Ascending aorta (tissue), 2 donors: Measurements from ENCODE around the gene CGB2. TPM values are rescaled to one million over a fixed set of nuclear protein-coding genes. Genes with fewer than 3 reads are reported as not detected.

Experiments used
- DNase-seq, 2 donors: peaks; one replicate each; pipeline ENCODE4 v3.0.0-alpha.2; 2019; ENCODE audit warnings: low spot score in 2 of 2
- H3K27ac ChIP-seq, 2 donors: fragments of 200-600 bp; sonication (generic); one replicate each; pipeline ENCODE4 v1.5.1; 2016 to 2017; ENCODE audit warnings: mild to moderate bottlenecking in 1 of 2
- H3K27me3 ChIP-seq: fragments of 200-600 bp; sonication (generic); one replicate; pipeline ENCODE4 v1.5.1; 2017
- H3K36me3 ChIP-seq, 2 donors: fragments of 200-600 bp; sonication (generic); one replicate each; pipeline ENCODE4 v1.5.1; 2016
- H3K4me1 ChIP-seq, 2 donors: fragments of 200-600 bp; sonication (generic); one replicate each; pipeline ENCODE4 v1.5.1; 2016 to 2017; ENCODE audit warnings: mild to moderate bottlenecking in 1 of 2
- H3K4me3 ChIP-seq, 2 donors: fragments of 200-600 bp; sonication (generic); one replicate each; pipeline ENCODE4 v1.5.1; 2016 to 2017; ENCODE audit warnings: mild to moderate bottlenecking in 1 of 2
- H3K9me3 ChIP-seq, 2 donors: fragments of 200-600 bp; sonication (generic); one replicate each; pipeline ENCODE4 v1.5.1; 2016
- intact Hi-C: fragments of 100-400 bp; cut with DNase I; formaldehyde crosslinking; loops from one replicate; pipeline ENCODE4 v1.15.1; 2023
- total RNA-seq: library from RNA; depleted of rRNA; stranded (reverse); fragments of >200 nt; gene quantifications from one replicate; pipeline ENCODE4 v1.1.0, GENCODE V29; 2016
- TF ChIP-seq, protein P1 (sequence below), 3 experiments: fragments of 200-600 bp in 2 of 3; fragments of 450-650 bp in 1 of 3; sonication (generic) in 2 of 3; IDR thresholded peaks; one replicate each; pipeline ENCODE4 v1.5.1; 2016 to 2019; ENCODE audit warnings: antibody characterized with exemption in 3 of 3, mild to moderate bottlenecking in 1 of 3, moderate library complexity in 1 of 3

CGB2 gene
- total RNA-seq, 1 donor from 2014 or later = not detected

- Histone ChIP-seq H3K36me3 (peaks cover 22 to 24% of the 10 kb centered on the region in 2 donors), H3K27me3 (no peaks in the 10 kb centered on the region), H3K27ac (no peak overlapping the region), H3K4me1 (peaks cover 0 to 3% of the 10 kb centered on the region in 2 donors), H3K9me3 (no peaks in the 10 kb centered on the region), H3K4me3 (no peak overlapping the region)
- TF ChIP-seq, protein P1, sequence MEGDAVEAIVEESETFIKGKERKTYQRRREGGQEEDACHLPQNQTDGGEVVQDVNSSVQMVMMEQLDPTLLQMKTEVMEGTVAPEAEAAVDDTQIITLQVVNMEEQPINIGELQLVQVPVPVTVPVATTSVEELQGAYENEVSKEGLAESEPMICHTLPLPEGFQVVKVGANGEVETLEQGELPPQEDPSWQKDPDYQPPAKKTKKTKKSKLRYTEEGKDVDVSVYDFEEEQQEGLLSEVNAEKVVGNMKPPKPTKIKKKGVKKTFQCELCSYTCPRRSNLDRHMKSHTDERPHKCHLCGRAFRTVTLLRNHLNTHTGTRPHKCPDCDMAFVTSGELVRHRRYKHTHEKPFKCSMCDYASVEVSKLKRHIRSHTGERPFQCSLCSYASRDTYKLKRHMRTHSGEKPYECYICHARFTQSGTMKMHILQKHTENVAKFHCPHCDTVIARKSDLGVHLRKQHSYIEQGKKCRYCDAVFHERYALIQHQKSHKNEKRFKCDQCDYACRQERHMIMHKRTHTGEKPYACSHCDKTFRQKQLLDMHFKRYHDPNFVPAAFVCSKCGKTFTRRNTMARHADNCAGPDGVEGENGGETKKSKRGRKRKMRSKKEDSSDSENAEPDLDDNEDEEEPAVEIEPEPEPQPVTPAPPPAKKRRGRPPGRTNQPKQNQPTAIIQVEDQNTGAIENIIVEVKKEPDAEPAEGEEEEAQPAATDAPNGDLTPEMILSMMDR (IDR thresholded peaks at IDR 0.05) = peak; percentile 23 to 51 (median 32)
- no peak for DNase-seq
- intact Hi-C loops = no loop called here
Observed at GRCh38 chr19:48999481-49000325, 32.0 kb upstream of the CGB2 start.

DNA sequence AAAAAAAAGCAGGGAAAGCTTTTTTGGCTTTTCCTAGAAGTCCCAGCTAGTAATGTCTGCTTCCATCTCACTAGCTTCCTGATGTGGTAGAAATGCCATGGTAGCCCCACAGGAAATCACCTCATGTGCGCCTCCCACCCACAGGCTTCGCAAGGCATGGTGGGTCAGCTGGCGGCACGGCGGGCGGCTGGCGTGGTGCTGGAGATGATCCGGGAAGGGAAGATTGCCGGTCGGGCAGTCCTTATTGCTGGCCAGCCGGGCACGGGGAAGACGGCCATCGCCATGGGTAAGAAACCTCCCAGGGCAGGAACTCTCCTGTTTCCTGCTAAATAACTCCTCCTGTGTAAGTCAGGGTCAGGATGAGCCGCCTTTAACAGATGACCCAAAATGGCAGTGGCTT, 27.6 kb upstream of the CGB2 start:
- Histone ChIP-seq H3K27me3 (no peaks in the 10 kb centered on the region), H3K27ac (no peak overlapping the region), H3K36me3 (peaks cover 54 to 58% of the 10 kb centered on the region in 2 donors), H3K4me1 (no peaks in the 10 kb centered on the region), H3K4me3 (no peak overlapping the region), H3K9me3 (no peaks in the 10 kb centered on the region)
- DNase-seq = no peak
- intact Hi-C loops = no loop called here
- TF ChIP-seq, protein P1 (IDR thresholded peaks at IDR 0.05) = no peak

DNA sequence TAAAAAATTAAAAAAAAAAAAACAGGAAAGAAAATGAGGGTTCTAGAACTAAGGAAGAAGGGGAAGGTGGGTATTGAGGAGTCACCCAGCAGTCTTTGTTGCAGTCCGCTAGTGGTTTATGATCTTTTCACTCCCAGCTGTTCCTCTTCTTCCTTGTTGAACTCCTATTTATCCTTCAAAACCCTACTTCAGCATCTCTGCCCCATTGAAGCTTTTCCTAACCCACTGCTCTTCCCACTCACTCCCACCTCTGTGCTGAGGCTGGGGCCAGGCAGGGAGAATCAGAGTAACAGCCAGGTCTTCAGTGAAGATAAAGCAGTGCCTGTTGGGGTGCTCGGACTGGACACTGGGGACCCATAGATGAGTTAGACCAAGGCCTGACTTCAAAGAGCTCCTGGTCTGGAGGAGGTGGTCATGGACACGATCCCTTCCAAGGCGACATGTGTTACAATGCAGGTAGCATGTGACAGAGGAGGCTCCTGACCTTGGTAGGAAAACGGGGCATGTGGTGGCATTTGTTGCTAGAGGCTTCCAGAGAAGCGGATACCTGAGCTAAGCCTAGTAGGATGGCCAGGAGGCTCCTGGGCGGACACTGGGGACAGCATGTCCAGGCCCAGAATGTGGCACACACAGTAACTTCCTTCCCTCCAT, 26.6 kb upstream of the CGB2 start:
- H3K27me3 ChIP-seq = no peaks in the 10 kb centered on the region
- intact Hi-C loops = no loop called here
- H3K36me3 ChIP-seq = peaks cover 60 to 67% of the 10 kb centered on the region in 2 donors
- no peak overlapping the region for H3K4me3 ChIP-seq
- no peaks in the 10 kb centered on the region for H3K9me3 ChIP-seq
- no peak for DNase-seq
- H3K4me1 ChIP-seq = no peaks in the 10 kb centered on the region
- TF ChIP-seq, protein P1 (IDR thresholded peaks at IDR 0.05) = no peak
- no peak overlapping the region for H3K27ac ChIP-seq

DNA sequence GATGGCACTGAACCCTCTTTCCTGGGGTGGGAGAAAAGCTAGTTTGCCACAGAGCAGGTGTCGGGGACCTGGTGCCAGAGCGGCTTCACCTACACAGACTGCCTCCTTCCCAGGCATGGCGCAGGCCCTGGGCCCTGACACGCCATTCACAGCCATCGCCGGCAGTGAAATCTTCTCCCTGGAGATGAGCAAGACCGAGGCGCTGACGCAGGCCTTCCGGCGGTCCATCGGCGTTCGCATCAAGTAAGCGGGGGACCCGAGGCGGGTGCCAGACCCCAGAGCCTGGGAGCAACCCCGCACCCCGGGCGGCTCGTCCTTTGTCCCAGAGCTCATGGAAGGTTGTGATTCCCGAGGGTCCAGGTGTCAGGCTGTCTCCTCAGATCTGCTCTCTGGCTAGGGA, 24.8 kb upstream of the CGB2 start:
- Histone ChIP-seq H3K36me3 (peaks cover 75 to 85% of the 10 kb centered on the region in 2 donors), H3K27ac (no peak overlapping the region), H3K9me3 (no peaks in the 10 kb centered on the region), H3K4me1 (no peaks in the 10 kb centered on the region), H3K4me3 (no peak overlapping the region), H3K27me3 (no peaks in the 10 kb centered on the region)
- DNase-seq = no peak
- TF ChIP-seq, protein P1 (IDR thresholded peaks at IDR 0.05) = no peak
- intact Hi-C loops = no loop called here

DNA sequence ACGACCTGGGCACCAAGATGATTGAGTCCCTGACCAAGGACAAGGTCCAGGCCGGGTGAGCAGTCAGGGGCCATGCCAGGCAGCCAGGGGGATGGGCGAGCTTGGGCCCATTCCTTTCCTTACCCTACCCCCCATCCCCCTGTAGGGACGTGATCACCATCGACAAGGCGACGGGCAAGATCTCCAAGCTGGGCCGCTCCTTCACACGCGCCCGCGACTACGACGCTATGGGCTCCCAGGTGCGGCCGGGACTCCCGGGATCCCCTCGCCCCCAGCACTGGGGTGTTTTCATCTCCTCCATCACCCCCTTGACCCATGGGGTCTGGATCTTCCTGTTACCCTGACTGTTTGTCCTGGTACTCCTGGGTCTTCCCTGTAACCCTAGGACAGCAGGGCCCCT, 21.9 kb upstream of the CGB2 start:
- H3K9me3 ChIP-seq = no peaks in the 10 kb centered on the region
- no peaks in the 10 kb centered on the region for H3K4me1 ChIP-seq
- no peaks in the 10 kb centered on the region for H3K27me3 ChIP-seq
- no peak for DNase-seq
- peaks cover 66 to 74% of the 10 kb centered on the region in 2 donors for H3K36me3 ChIP-seq
- TF ChIP-seq, protein P1 (IDR thresholded peaks at IDR 0.05) = no peak
- no peak overlapping the region for H3K27ac ChIP-seq
- intact Hi-C loops = no loop called here
- no peak overlapping the region for H3K4me3 ChIP-seq
